Measurements from ENCODE around the gene XPO6.

Gene XPO6

DNA sequence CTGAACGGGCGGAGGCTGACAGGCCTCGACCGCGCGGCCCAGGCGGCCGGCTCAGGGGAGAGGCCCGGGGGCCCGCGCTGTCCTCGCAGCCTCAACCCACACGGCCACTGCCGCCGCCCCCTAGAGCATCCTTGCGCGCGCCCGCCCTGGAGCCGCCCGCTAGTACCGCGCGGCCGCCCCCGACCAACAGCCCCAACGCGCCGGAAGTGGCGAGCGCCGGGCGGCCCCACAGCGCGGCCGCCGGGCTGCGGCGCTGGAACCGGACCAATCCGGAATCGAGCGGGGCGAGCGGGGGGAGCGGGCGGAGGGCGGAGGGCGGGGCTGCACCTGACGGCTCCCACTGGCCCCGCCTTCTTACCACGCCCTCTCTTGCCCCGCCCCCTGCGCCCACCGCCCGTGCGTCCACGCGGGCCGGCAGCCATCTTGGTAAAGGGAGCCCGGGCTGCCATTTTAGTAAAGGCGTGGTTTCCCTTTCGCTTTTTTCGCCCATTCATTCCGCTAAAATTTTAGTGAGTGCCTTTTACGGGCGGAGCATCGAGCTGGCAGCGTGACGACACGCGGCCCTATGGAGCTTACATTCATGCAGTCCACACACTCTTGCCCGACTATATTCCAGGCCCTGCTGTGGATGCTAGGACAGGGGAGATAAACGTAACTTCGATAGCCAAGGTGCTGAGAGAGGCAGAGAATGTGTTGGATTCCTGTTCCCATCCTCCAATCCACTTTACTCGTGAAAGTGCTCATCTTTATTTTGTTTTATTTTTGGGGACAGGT, at the start of gene XPO6:
Gene XPO6 (minus strand): TSS at position 208 of the 774 bp plus-strand sequence. CDS start 597 bp downstream, outside the sequence.
- TF ChIP-seq, protein P1, sequence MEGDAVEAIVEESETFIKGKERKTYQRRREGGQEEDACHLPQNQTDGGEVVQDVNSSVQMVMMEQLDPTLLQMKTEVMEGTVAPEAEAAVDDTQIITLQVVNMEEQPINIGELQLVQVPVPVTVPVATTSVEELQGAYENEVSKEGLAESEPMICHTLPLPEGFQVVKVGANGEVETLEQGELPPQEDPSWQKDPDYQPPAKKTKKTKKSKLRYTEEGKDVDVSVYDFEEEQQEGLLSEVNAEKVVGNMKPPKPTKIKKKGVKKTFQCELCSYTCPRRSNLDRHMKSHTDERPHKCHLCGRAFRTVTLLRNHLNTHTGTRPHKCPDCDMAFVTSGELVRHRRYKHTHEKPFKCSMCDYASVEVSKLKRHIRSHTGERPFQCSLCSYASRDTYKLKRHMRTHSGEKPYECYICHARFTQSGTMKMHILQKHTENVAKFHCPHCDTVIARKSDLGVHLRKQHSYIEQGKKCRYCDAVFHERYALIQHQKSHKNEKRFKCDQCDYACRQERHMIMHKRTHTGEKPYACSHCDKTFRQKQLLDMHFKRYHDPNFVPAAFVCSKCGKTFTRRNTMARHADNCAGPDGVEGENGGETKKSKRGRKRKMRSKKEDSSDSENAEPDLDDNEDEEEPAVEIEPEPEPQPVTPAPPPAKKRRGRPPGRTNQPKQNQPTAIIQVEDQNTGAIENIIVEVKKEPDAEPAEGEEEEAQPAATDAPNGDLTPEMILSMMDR (IDR thresholded peaks at IDR 0.05; ENCODE audit: low read length, missing control alignments) = no peak
- peak within 1 kb of the TSS; percentile 82 for H3K4me3 ChIP-seq (replicated peaks; ENCODE audit: low read depth, low read length)
- DNase-seq (ENCODE audit: low read depth) = peak; percentile 95

- TF ChIP-seq, protein P1 (IDR thresholded peaks at IDR 0.05; ENCODE audit: low read length, missing control alignments) = no peak
- H3K4me3 ChIP-seq (replicated peaks; ENCODE audit: low read depth, low read length) = no peak overlapping the region
- no peak for DNase-seq (ENCODE audit: low read depth)
Observed at GRCh38 chr16:28260193-28260592, 48.4 kb upstream of the XPO6 start.

GRCh38 chr16:28259781-28260150, 48.0 kb upstream of the XPO6 start:
- TF ChIP-seq, protein P1 (IDR thresholded peaks at IDR 0.05; ENCODE audit: low read length, missing control alignments) = no peak
- DNase-seq (ENCODE audit: low read depth) = no peak
- no peak overlapping the region for H3K4me3 ChIP-seq (replicated peaks; ENCODE audit: low read depth, low read length)

- no peak for DNase-seq (ENCODE audit: low read depth)
- no peak overlapping the region for H3K4me3 ChIP-seq (replicated peaks; ENCODE audit: low read depth, low read length)
- TF ChIP-seq, protein P1 (IDR thresholded peaks at IDR 0.05; ENCODE audit: low read length, missing control alignments) = no peak
Observed at GRCh38 chr16:28259091-28259780, 47.5 kb upstream of the XPO6 start.

- DNase-seq (ENCODE audit: low read depth) = peak; percentile 19
- H3K4me3 ChIP-seq (replicated peaks; ENCODE audit: low read depth, low read length) = no peak overlapping the region
Observed at GRCh38 chr16:28258567-28258966, 46.8 kb upstream of the XPO6 start.

DNA sequence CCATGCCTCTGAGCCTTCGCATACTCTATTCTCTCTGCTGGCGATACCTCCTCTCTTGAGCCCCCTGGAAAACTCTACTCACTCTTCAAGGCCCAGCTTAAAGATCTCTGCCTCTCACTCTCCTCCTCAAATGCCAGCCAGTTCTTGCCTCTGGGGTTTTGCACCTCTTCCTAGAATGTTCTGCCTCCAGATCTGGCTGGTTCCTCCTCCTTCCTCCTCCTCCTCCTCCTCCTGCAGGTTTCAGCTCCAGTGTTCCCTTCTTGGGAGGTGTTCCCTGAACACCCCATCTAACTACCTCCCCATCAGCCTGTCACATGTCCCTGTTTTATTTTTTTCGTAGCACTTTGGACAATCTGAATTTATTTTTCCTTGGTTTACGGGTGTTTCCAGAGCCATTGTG, 45.5 kb upstream of the XPO6 start:
- TF ChIP-seq, protein P1 (IDR thresholded peaks at IDR 0.05; ENCODE audit: low read length, missing control alignments) = no peak
- no peak for DNase-seq (ENCODE audit: low read depth)
- H3K4me3 ChIP-seq (replicated peaks; ENCODE audit: low read depth, low read length) = no peak overlapping the region

More at GRCh38 chr16:28258567-28258966, 46.8 kb upstream of the XPO6 start:
- TF ChIP-seq, protein P1 (IDR thresholded peaks at IDR 0.05; ENCODE audit: low read length, missing control alignments) = no peak

Data from fibroblast of pulmonary artery (primary cell).